ENCODE data around the gene MITD1. TPM values are rescaled to one million over a fixed set of nuclear protein-coding genes. Genes with fewer than 3 reads are reported as not detected.
A peak's percentile ranks its signal among the peaks of the same experiment; 100 is the strongest.

MITD1 gene
- total RNA-seq, 1 donor from 2014 or later: 21.2 TPM

DNA sequence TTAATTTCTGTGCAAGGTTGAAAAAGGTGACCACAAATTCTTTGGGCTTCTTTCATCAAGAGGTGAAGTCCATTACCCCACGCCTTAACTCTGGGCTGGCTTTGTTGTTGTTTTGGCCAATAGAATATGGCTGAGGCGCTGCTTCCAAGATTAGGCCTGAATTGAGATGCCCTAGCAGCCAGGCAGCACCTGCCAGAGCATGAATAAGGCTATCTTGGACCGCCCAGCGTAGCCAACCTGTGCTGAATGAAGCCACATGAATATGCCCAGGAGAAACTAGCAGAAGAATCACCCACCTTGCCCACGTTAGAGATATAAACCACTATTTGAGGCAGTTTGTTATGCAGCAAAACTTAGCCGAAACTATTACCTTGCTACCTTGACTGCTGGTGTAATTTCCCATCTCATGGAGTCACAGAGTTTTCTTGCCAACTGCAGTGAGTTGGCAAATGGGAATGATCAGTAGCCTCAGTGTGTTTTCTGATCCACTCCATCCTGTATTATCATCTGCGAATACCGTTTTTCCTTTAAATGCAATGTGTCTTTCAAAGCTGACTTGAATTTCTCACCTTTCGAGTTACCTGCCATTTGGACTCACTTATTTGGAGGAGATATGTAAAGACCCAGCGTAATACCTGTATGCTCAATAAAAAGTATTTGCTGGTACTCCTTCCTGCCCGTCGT lies 26.8 kb downstream of the MITD1 start:
- Histone ChIP-seq H3K4me1 (peaks cover 15% of the 10 kb centered on the region), H3K9me3 (no peaks in the 10 kb centered on the region), H3K27me3 (no peaks in the 10 kb centered on the region), H3K27ac (peak overlapping the region; percentile 90), H3K36me3 (peaks cover 4% of the 10 kb centered on the region), H3K4me3 (peak overlapping the region; percentile 67)
- intact Hi-C loops (cut with DNase I): no loop called here
- no peak for ATAC-seq
- no peak for TF ChIP-seq CTCF (IDR thresholded peaks at IDR 0.05)
- DNase-seq: no peak

- Histone ChIP-seq H3K4me3 (no peak overlapping the region), H3K36me3 (no peaks in the 10 kb centered on the region), H3K9me3 (no peaks in the 10 kb centered on the region), H3K27ac (no peak overlapping the region), H3K4me1 (peaks cover 15% of the 10 kb centered on the region), H3K27me3 (no peaks in the 10 kb centered on the region)
- ATAC-seq: no peak
- intact Hi-C loops (cut with DNase I): no loop called here
- no peak for DNase-seq
- TF ChIP-seq CTCF (IDR thresholded peaks at IDR 0.05): no peak
Measured at GRCh38 chr2:99152199-99152895, 28.5 kb downstream of the MITD1 start.

DNA sequence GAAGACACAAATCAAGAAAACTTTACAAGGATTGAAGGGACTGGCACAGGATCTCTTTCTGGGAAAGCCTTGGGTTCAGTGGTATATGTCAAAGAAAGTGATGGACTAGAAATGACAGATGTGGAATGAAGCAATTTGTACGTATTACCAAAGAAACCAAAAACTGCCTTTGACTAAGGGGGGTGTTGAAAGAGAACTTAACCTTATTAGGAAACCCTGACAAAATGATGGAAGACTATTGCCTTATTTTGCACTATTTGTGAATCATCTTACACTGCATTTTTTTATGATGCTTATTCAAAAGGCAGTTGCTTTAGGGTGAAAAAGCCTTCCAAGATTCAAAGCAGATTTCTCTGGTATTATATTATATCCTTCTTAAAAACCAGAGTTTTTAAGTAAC lies 30.2 kb downstream of the MITD1 start:
- intact Hi-C loops (cut with DNase I): no loop called here
- H3K4me3 ChIP-seq: no peak overlapping the region

DNA sequence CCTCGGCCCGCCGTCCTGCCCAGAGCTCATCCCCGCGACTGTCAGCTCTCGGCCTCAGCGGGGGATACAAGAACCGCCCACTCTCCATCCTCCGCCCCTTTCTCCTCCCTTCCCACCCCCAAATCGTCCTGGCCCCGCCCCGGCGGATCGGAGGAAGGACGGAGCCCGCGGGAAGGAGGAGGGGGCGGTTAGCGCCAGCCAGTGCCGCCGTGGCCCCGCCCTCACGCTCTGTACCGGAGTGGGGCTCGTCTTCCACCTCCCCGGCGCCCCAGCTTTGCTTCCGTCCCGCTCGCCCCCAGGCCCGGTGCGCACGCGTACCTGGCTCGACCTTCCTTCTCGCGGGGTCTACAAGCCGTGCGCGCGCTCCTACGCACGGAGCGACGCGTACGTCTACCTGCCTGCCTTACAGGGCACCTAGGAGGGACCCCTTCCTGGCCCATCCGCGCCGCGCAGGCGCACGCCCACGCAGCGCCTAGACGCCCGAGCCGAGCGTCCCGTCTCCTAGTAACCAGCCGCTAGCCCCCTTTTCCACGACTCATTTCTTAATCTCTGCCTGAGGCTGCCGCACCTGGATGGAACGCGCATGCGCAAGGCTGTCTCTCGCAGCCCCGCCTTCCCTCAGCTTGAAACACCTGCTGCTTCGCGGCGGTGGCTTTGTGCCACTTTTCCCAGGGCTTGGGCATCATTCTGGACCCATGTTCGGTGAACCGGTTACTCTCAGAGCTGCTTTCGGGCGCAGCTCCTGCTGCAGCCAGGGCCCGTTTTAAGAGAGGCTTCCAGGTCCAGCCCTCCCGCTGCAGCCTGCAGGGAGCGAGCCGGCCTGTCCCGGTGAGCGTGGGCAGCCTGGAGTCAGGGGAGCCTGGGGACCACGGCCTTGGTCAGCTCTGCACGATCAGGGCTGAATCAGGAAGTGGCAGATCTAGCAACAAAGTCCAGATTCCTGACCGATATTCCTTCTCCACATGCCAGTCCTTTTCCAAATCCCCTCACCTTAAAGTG lies 39.4 kb downstream of the MITD1 start, which contains the start of gene C2orf15:
C2orf15 (plus strand) TSS at position 598 of the 999 bp plus-strand sequence. CDS start 8,852 bp downstream, outside the sequence.
- H3K36me3 ChIP-seq: no peaks in the 10 kb centered on the region
- H3K4me1 ChIP-seq: peaks cover 16% of the 10 kb centered on the region
- TF ChIP-seq CTCF (IDR thresholded peaks at IDR 0.05): no peak
- H3K27me3 ChIP-seq: no peaks in the 10 kb centered on the region
- H3K27ac ChIP-seq: peak within 1 kb of the TSS; percentile 83
- DNase-seq: peak; percentile 98
- peak within 1 kb of the TSS; percentile 79 for H3K4me3 ChIP-seq
- intact Hi-C loops (cut with DNase I): no loop called here
- ATAC-seq: peak; percentile 98
- no peaks in the 10 kb centered on the region for H3K9me3 ChIP-seq

More for the DNA sequence above, 30.2 kb downstream of the MITD1 start:
- no peaks in the 10 kb centered on the region for H3K9me3 ChIP-seq
- peaks cover 8% of the 10 kb centered on the region for H3K4me1 ChIP-seq
- no peak overlapping the region for H3K27ac ChIP-seq
- no peak for DNase-seq
- no peak for ATAC-seq
- no peaks in the 10 kb centered on the region for H3K27me3 ChIP-seq
- no peak for TF ChIP-seq CTCF (IDR thresholded peaks at IDR 0.05)
- H3K36me3 ChIP-seq: no peaks in the 10 kb centered on the region

GRCh38 chr2:99140860-99141109 lies 40.1 kb downstream of the MITD1 start:
- Histone ChIP-seq H3K4me1 (peaks cover 16% of the 10 kb centered on the region), H3K27me3 (no peaks in the 10 kb centered on the region), H3K36me3 (no peaks in the 10 kb centered on the region), H3K9me3 (no peaks in the 10 kb centered on the region), H3K27ac (peak overlapping the region; percentile 83), H3K4me3 (peak overlapping the region; percentile 79)
- TF ChIP-seq CTCF (IDR thresholded peaks at IDR 0.05): no peak
- ATAC-seq (peak; percentile 63), DNase-seq (no peak)
- intact Hi-C loops (cut with DNase I): no loop called here
